Uterus (tissue), 4 donors: ENCODE data around the gene SOWAHA. TPM values are rescaled to one million over a fixed set of nuclear protein-coding genes. Genes with fewer than 3 reads are reported as not detected.
"Not testable (repeated sequence)": the region's sequence is repeated elsewhere in the genome, so short reads cannot be mapped to it uniquely, and the experiment has no call there.

Experiments used
- DNase-seq, 2 donors: peaks; one replicate each; pipeline ENCODE4 v3.0.0-alpha.2; 2019 to 2020
- H3K27ac ChIP-seq, 2 donors: fragments of 200-600 bp; sonication (generic); 1 replicate in 1 of 2; 2 replicates in 1 of 2; pipeline ENCODE4 v1.5.1; 2016 to 2018
- H3K27me3 ChIP-seq, 2 donors: fragments of 200-600 bp; sonication (generic); one replicate each; pipeline ENCODE4 v1.5.1; 2018 to 2019; ENCODE audit warnings: control low read depth in 1 of 2
- H3K36me3 ChIP-seq, 2 donors: fragments of 200-600 bp; sonication (generic); one replicate each; pipeline ENCODE4 v1.5.1; 2019; ENCODE audit warnings: control low read depth in 1 of 2
- H3K4me1 ChIP-seq, 2 donors: fragments of 200-600 bp; sonication (generic); one replicate each; pipeline ENCODE4 v1.5.1; 2018 to 2019; ENCODE audit warnings: control low read depth in 1 of 2
- H3K4me3 ChIP-seq, 2 donors: fragments of 200-600 bp; sonication (generic); 1 replicate in 1 of 2; 2 replicates in 1 of 2; pipeline ENCODE4 v1.5.1; 2018 to 2019; ENCODE audit warnings: mild to moderate bottlenecking in 1 of 2
- H3K9me3 ChIP-seq, 2 donors: fragments of 200-600 bp; sonication (generic); one replicate each; pipeline ENCODE4 v1.5.1; 2019; ENCODE audit warnings: control low read depth in 1 of 2
- CTCF ChIP-seq, 4 experiments: fragments of 200-600 bp in 2 of 4; fragments of 450-650 bp in 2 of 4; sonication (generic) in 2 of 4; IDR thresholded peaks; one replicate each; pipeline ENCODE4 v1.5.1; 2016 to 2019; ENCODE audit warnings: antibody characterized with exemption in 4 of 4, mild to moderate bottlenecking in 2 of 4, moderate library complexity in 1 of 4
- POLR2A ChIP-seq, 2 donors: fragments of 450-650 bp; IDR thresholded peaks; one replicate each; pipeline ENCODE4 v1.6.1; 2016; ENCODE audit warnings: antibody characterized with exemption in 2 of 2, mild to moderate bottlenecking in 1 of 2, moderate library complexity in 1 of 2
- intact Hi-C: fragments of 100-400 bp; cut with DNase I; formaldehyde crosslinking; loops from one replicate; pipeline ENCODE4 v1.15.1; 2023; ENCODE audit warnings: low total_unique reads
- total RNA-seq, 4 donors: library from RNA; depleted of rRNA in 3 of 4; stranded (reverse); fragments of >200 nt in 3 of 4; gene quantifications; one replicate each; pipeline versions ENCODE4 v1.1.0 to v1.2.4, GENCODE V29; 2014 to 2023
- donor health status: DM: yes; HTN: yes; CAD: no.

SOWAHA gene
- total RNA-seq, 4 donors from 2014 or later: under 0.01 to 0.14 (median 0.12) TPM; not detected in 1

- no peaks in the 10 kb centered on the region for H3K9me3 ChIP-seq
- H3K27ac ChIP-seq: no peak overlapping the region
- no peaks in the 10 kb centered on the region for H3K4me1 ChIP-seq
- intact Hi-C loops: no loop called here
- no peaks in the 10 kb centered on the region for H3K36me3 ChIP-seq
- DNase-seq: no peak
- H3K27me3 ChIP-seq: no peaks in the 10 kb centered on the region
- TF ChIP-seq CTCF (IDR thresholded peaks at IDR 0.05): no peak
- no peak for TF ChIP-seq POLR2A (IDR thresholded peaks at IDR 0.05)
- no peak overlapping the region for H3K4me3 ChIP-seq
Observed at GRCh38 chr5:132849347-132849746, 36.2 kb downstream of the SOWAHA start.

- Histone ChIP-seq H3K4me1 (no peaks in the 10 kb centered on the region), H3K27me3 (no peaks in the 10 kb centered on the region), H3K27ac (no peak overlapping the region), H3K9me3 (no peaks in the 10 kb centered on the region), H3K36me3 (no peaks in the 10 kb centered on the region), H3K4me3 (no peak overlapping the region)
- intact Hi-C loops: no loop called here
- no peak for DNase-seq
- TF ChIP-seq POLR2A (IDR thresholded peaks at IDR 0.05) (no peak), CTCF (IDR thresholded peaks at IDR 0.05) (no peak)
Observed at GRCh38 chr5:132850066-132850465, 37.0 kb downstream of the SOWAHA start.

GRCh38 chr5:132853323-132853722 lies 40.2 kb downstream of the SOWAHA start:
- intact Hi-C loops: no loop called here
- TF ChIP-seq CTCF (IDR thresholded peaks at IDR 0.05) (no peak), POLR2A (IDR thresholded peaks at IDR 0.05) (no peak)
- Histone ChIP-seq H3K4me1 (no peaks in the 10 kb centered on the region), H3K27me3 (no peaks in the 10 kb centered on the region), H3K36me3 (no peaks in the 10 kb centered on the region), H3K9me3 (no peaks in the 10 kb centered on the region), H3K4me3 (no peak overlapping the region), H3K27ac (no peak overlapping the region)
- no peak for DNase-seq

GRCh38 chr5:132853790-132854189 lies 40.7 kb downstream of the SOWAHA start:
- intact Hi-C loops: no loop called here
- Histone ChIP-seq H3K27me3 (no peaks in the 10 kb centered on the region), H3K36me3 (no peaks in the 10 kb centered on the region), H3K4me3 (no peak overlapping the region), H3K27ac (no peak overlapping the region), H3K4me1 (no peaks in the 10 kb centered on the region), H3K9me3 (no peaks in the 10 kb centered on the region)
- TF ChIP-seq POLR2A (IDR thresholded peaks at IDR 0.05) (no peak), CTCF (IDR thresholded peaks at IDR 0.05) (no peak)
- no peak for DNase-seq

GRCh38 chr5:132854301-132854700 lies 41.2 kb downstream of the SOWAHA start:
- Histone ChIP-seq H3K27me3 (no peaks in the 10 kb centered on the region), H3K36me3 (no peaks in the 10 kb centered on the region), H3K4me3 (no peak overlapping the region), H3K9me3 (no peaks in the 10 kb centered on the region), H3K27ac (no peak overlapping the region), H3K4me1 (no peaks in the 10 kb centered on the region)
- TF ChIP-seq POLR2A (IDR thresholded peaks at IDR 0.05) (no peak), CTCF (IDR thresholded peaks at IDR 0.05) (no peak)
- intact Hi-C loops: no loop called here
- DNase-seq: no peak

GRCh38 chr5:132854992-132855391 lies 41.9 kb downstream of the SOWAHA start:
- H3K36me3 ChIP-seq, intact Hi-C loops, H3K9me3 ChIP-seq, H3K4me1 ChIP-seq, DNase-seq, H3K27me3 ChIP-seq, H3K4me3 ChIP-seq, H3K27ac ChIP-seq: not testable (repeated sequence)
